Transverse colon (tissue), 4 donors: ENCODE measurements around the gene CARS2.
"Not testable (repeated sequence)": the region's sequence is repeated elsewhere in the genome, so short reads cannot be mapped to it uniquely, and the experiment has no call there.

Source experiments
- POLR2A ChIP-seq: fragments of 450-650 bp; IDR thresholded peaks from one replicate; pipeline ENCODE4 v1.6.1; 2016; ENCODE audit warnings: antibody characterized with exemption, mild to moderate bottlenecking, moderate library complexity
- POLR2AphosphoS5 ChIP-seq, 3 donors: sonication (generic); formaldehyde crosslinking; IDR thresholded peaks; one replicate each; pipeline ENCODE4 v1.6.1; 2016; ENCODE audit warnings: antibody characterized with exemption in 3 of 3
- TF ChIP-seq, protein P1 (sequence below), 5 experiments: fragments of 200-600 bp in 3 of 5; fragments of 450-650 bp in 2 of 5; sonication (generic) in 3 of 5; IDR thresholded peaks; 1 replicate in 2 of 5; 2 replicates in 3 of 5; pipeline ENCODE4 v1.5.1; 2016 to 2017; ENCODE audit warnings: antibody characterized with exemption in 5 of 5, inconsistent platforms in 3 of 5, mild to moderate bottlenecking in 2 of 5, moderate library complexity in 1 of 5

DNA sequence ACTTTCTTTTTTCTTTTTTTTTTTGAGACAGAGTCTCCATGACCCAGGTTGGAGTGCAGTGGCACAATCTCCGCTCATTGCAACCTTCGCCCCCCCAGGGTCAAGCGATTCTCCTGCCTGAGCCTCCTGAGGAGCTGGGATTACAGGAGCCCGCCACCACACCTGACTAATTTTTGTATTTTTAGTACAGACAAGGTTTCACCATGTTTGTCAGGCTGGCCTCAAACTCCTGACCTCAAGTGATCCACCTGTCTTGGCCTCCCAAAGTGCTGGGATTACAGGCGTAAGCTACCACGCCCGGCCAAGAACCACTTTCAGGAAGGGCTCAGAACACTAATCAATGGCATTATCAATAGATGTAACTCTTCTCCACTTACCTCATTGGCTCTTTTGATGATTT, 4.9 kb downstream of the CARS2 start:
- not testable (repeated sequence) for TF ChIP-seq POLR2AphosphoS5 (IDR thresholded peaks at IDR 0.05); POLR2A
- TF ChIP-seq, protein P1, sequence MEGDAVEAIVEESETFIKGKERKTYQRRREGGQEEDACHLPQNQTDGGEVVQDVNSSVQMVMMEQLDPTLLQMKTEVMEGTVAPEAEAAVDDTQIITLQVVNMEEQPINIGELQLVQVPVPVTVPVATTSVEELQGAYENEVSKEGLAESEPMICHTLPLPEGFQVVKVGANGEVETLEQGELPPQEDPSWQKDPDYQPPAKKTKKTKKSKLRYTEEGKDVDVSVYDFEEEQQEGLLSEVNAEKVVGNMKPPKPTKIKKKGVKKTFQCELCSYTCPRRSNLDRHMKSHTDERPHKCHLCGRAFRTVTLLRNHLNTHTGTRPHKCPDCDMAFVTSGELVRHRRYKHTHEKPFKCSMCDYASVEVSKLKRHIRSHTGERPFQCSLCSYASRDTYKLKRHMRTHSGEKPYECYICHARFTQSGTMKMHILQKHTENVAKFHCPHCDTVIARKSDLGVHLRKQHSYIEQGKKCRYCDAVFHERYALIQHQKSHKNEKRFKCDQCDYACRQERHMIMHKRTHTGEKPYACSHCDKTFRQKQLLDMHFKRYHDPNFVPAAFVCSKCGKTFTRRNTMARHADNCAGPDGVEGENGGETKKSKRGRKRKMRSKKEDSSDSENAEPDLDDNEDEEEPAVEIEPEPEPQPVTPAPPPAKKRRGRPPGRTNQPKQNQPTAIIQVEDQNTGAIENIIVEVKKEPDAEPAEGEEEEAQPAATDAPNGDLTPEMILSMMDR (IDR thresholded peaks at IDR 0.05), result not testable (repeated sequence)
